Fibroblast of peridontal ligament (primary cell): ENCODE data around the gene GRIN2A.

ENCODE experiments used
- DNase-seq: peaks from one replicate; pipeline ENCODE4 v3.0.0-alpha.2; 2010; ENCODE audit errors: extremely low read depth

Gene GRIN2A

DNA sequence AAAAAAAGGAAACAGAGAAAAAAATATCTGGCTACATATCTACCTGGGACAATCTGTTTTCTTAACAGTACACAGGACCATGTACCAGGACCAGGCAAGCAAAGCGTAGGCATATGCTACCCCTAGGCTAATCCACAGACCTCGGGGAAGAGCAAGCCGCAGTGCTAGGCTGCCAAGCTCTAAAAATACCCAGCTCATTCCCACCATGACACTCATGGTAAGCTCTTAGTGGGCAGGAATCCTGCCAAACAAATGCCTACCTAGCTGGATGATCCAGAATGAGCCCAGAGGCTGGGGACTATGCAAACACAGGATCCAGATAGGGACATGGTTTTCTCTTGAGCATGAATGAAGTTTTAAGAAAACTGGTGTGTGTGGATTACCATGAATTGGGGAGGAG is 95.6 kb downstream of the GRIN2A start:
- no peak for DNase-seq

DNA sequence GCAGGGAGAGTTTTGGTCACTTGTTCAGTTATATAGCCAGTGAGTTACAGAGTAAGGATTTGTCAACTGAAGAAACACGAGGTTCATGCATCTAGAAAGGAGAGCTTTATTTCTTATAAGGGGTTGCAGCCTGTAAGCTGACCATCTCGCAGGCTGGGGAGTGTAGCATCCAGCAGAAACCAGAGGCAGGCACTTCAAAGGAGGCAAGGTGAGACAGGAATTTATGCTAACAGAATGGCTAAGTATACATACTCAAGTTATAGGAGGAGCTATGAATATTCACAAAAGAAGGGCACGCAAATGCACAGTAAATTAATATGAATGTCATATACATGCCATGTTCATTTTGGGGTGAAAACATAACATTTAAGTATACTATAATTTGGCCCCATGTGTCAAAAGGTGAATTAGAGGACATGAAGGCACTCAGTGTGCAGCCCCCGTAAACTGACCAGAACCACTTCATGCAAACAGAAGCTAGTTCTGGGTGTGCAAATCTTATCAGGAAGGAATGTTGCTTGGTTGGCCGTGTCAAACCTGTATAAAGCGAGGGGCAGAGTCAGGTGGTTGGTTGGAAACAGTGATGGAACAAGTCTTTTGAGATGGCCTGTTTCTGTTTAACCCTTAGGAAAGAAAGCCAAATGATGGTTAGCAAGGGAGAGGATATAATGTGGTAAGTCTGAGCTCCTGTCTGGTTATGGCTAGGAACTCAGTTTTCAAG is 97.0 kb downstream of the GRIN2A start:
- DNase-seq = no peak

DNA sequence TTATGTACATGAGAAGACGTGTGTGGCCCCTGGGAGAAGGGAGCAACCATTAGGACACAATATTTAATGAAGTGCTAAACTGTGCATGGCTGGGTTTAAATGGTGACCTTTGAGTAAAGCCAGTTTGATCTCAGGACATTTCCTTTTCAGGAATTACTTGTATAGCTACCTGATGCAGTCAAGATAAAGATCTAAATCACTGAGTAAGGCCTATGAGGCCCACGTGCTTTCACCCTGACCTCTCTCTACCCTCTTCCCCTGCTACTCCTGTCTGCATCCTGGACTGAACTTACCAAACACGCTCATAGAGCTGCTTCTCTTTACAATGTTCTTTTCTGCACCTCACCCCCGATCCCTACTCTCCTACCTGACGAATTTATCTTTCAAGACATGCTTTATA is 98.9 kb downstream of the GRIN2A start:
- no peak for DNase-seq

DNA sequence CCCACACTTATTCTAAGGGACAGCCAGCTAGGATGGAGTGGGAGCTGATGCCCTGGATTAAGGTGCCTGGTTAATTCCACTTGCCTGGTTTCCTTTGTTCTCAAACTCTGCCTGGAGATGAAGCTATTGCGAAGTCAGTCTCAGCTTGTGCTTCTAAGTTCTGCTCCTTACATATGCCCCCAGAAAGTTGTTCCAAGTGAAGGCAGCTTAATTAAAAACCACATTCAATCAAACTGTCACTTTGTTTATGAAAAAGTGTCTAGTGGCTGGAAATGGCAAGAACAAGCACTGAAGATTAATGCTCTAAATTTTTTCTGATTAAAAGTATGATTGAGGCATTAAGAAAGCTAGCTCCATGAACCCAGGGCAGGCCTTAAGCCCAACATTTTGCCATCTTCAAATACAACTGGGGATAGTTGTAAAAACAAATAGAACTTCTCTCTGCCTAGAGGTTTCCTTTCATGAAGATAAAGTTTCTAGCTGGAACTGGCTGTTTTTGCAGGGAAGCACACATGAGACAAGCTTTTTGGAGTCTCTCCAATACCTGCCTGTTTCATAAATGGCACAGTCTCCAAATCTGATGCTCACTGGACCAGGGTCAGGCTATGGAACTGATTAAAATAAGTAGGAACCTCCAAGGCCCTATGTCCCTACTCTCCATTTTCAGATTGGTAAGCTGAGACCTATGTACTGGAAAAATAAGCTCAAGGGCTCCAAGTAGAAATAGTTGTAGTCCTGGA is 100.9 kb downstream of the GRIN2A start:
- DNase-seq = peak; percentile 23

DNA sequence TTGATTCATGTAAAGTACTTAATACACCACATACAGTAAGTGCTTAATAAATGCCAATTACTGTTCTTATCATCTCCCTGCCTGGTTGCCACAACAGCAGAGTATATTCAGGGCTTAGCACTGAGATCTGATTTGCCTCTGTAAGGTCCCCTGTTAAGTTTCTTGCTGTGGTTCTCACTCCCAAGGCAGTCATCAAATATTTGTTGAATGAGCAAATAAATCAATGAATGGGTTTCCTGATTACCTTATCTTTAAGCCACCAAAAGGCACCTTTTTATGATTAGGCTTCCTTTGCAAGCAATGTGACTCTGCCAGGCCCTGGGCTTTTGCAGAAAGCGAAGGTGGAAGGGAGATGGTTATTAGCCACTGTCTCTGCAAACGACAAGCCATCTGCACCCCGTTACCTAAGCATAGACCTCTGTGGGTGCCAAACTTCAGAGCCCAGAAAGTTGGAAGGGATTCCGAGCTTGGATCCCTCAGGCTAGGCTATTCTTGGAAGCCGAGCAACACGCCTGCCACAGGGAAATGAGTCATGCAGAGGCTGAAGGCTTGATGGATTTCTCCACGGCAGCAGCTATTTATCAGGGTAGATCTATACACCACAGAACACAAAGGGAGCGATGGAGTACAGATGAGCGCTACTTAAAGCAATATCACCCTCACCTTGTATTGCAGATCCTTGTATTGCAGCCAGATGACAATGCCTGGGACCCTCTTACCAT is 102.0 kb downstream of the GRIN2A start:
- peak; percentile 83 for DNase-seq

DNA sequence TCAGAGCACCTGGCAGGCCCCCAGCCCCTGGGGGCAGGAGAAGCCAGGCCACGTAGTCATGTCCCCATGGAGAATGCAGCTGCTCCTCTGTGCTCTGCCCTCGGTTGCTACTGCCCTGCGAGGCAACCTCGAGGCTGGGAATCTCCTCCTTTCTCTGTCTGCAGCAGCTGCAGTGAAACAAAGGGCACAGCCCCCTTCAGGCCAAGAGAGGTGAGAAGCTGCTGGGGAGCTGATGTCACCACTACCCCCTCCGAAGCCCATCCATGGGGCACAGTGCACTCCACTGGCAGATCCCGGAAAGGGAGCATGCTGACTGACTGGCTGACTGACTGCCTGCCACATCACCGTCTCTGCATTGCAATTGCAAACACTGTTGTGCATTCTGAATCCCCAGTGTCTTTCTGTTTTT is 103.7 kb downstream of the GRIN2A start:
- no peak for DNase-seq

DNA sequence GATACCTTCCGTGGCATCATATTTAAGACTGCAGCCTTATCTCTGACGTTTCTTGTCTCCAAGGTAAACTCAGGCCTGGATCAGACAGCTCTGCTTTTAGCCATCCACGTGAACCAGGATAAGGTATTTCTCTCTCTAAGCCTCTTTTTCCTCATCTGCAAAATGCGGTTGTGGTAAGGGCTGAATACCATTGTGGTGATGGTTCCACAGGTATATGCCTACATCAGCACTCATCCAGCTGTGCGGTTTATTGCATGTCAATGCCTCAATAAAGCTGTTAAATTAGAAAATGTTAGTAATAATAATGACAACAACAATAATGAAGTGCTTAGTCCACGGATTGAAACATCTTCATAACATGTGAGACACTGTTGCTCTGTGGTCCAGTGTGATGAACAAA is 104.4 kb downstream of the GRIN2A start:
- no peak for DNase-seq

DNA sequence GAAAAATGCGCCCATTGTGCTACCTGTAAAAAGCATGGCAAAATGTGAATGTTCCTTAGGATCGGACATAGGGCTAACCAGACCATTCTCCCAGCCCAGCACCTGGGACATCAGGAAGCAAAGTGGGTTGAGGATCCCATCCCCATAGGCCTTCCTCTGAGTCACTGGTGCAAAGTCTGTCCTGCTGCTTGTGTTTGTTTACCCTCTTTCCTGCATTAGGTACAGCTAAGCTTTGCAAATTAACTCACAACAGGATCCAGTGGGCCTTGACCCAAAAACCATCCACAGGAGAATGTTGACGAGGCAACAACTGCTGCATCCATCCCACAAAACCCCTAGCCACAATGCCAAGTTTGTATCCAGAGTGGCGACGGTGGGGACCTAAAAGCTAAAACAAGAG is 106.2 kb downstream of the GRIN2A start:
- no peak for DNase-seq

DNA sequence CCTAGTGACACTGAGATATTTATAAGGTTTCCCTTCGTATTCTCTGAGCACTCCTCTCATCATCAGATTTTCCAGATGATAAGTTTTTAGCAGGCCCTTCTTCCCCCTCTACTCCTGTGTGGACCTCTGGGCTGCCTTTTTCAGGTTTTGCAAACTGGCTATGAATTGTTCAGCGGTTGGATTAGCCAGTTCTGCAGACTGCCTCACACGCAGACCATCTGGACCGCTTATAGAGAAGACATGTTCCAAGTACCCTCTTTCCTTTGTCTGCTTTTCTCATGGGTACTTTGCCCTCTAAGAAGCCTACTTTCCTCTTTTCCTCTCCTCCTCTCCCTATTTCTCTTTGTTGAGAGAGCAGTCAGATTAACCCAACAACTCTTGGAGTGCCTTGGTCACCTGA is 111.6 kb downstream of the GRIN2A start:
- DNase-seq = no peak

DNA sequence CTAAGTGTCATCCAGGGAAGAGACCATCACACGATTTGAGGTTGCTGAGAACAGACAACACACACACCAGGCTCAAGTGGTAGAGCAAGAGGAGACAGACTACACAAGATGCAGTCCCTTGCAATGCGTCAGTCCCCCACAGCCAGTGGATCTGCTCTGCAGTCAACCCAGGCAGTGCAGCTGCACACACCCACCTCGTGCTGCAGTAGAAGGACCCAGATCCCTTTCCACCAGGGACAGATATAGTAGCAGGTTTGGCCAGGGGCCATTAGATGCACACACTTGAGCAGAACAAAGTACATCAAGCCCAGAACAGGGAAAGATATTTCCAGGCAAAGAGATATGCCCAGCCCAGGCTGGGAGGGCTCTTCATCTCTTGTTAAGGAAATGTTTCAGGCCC is 112.9 kb downstream of the GRIN2A start:
- no peak for DNase-seq

DNA sequence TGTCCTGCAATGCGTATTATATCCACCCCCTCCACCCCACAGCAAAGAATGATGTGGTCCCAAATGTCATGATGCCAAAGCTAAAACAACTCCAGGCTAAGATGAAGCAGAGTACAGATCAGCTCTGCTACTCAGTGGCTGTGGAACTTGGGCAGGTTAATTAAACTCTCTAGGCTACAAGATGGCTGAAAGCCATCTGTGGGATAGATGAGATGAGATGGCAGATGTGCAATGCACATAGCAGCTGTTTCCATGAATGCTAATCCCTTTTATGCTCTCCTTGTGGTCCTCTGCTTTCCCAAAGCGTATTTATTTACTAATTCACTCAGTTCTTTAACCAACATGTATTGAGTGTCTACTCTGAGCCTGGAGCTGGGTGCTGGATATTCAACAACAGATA is 114.4 kb downstream of the GRIN2A start:
- DNase-seq = no peak

DNA sequence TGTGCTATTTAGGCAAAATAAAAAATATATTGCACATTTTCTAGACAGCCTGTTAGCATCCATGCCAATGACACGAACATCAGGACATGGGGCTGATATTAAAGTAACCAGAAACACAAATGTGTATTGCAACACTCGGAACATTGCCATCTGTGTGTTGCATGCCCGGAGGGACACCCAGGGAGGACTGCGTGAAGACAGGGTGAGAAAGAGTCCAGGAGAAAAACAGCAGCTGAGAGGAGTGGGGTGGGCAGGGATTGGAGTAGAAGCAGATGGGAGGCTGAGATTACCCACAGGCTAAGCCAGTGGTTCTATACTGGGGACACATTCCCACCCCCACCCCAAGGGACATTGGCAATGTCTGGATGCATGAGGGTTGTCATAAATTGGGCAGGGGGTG is 114.8 kb downstream of the GRIN2A start:
- no peak for DNase-seq

DNA sequence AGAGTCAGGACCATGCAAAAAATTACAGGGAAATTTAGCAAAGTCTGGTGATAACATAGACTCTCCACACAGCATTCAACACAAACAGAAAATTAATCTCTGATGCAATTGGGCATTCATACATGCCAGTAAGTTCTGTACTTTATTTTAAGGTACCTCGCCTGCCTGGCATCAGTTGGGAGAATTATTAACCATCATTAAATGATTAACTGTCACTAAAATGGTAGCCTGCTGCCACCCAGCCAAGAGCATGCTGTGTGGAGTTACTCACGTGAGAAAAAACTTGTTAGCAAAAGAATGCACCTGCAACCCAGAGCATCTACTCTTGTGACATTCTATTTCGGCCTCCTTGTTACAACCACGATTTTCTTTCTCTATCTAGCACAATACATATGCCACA is 117.2 kb downstream of the GRIN2A start:
- no peak for DNase-seq

DNA sequence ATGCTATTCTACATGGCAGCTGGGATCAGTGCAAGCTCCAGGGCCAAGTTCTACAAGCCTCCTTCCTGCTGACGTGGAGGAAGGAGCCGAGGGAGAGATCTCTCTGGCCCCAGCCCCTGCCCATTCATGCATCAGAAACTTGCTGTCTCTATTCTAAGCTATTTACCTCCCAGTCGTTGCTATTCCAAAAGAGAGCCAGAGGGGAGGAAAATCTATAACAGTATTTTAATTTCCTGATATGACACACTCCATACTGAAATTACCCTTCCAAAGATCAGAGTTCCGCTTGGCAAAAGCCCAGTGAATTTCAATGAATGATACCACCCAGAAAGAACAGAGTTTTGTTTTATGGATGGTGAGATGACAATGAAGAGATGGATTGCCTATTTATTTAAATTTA is 133.4 kb downstream of the GRIN2A start:
- no peak for DNase-seq

DNA sequence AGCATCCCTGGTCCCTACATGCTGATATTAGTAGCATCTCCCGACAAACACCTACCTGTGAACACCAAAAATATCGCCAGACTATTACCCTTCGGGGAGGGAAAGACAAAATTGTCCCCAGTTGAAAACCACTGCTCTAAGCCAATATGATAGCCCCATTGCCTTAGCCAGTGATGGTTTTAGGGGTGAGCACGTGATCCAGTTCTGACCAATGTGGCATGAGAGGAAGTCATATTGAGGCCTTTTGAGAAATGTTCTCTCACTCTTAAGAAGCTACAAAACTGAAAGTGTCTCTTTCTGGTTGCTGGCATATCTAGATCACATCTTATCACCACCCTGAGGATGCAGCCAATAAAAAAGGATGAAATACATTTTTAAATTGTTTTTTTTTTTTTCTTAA is 136.3 kb downstream of the GRIN2A start:
- DNase-seq = no peak

DNA sequence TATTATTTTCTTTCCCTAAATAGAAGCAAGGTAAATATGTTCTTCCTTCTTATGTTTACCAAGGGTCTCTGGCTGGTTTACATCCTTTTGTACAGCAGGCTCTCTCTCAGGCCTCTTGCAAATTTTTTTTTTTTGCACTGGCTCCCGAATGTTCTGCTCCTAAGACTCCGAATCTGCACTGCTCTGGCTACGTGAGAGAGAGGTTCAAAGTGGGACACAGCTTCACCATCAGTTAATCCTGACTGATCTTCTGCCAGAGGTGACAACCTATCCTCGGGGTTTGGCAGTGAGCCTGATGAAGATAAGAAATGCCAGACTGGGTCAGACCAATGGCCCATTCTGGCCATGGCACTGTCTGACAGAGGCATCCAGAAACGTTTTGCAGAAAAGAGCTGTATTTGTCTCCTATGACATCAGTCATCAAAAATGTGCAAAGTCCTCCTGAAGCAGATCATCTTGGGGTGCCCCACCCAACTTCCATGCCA is 136.9 kb downstream of the GRIN2A start:
- DNase-seq = no peak

DNA sequence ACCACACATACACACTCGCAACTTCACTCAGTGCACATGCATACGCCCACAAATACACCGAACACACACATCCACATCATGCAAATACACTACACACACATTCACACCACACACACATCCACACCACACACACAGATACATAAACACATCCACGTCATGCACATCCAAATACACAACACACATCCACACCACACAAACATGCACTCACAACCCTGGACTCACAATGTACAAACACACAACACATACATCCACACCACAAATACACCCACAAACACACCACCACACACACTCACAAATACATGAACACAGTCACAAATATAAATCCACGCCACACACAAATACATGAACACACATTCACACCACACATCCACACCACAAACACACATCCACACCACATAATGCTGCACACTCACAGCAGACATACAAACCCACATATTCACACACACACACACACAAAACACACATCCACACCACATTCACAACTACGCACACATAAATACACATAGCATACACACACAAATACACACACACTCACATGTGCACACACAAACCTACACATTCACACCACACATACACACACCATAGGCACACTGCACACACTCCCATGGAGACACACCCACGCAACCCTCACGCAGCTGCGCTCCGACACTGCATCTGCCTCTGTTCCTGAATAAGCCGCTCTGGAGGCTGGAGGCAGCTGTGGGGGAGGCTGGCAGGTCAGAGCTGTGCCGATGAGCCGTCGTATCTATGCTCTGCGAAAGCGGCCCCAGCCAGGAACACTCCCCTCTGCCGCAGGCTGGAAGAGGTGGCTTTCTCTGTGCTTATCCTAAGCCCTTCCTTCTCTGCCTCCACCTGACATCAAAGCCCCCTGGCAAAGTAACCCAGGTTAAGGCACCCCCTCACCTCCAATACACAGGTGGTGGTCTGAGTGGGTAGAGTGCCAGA is 141.8 kb downstream of the GRIN2A start:
- no peak for DNase-seq

DNA sequence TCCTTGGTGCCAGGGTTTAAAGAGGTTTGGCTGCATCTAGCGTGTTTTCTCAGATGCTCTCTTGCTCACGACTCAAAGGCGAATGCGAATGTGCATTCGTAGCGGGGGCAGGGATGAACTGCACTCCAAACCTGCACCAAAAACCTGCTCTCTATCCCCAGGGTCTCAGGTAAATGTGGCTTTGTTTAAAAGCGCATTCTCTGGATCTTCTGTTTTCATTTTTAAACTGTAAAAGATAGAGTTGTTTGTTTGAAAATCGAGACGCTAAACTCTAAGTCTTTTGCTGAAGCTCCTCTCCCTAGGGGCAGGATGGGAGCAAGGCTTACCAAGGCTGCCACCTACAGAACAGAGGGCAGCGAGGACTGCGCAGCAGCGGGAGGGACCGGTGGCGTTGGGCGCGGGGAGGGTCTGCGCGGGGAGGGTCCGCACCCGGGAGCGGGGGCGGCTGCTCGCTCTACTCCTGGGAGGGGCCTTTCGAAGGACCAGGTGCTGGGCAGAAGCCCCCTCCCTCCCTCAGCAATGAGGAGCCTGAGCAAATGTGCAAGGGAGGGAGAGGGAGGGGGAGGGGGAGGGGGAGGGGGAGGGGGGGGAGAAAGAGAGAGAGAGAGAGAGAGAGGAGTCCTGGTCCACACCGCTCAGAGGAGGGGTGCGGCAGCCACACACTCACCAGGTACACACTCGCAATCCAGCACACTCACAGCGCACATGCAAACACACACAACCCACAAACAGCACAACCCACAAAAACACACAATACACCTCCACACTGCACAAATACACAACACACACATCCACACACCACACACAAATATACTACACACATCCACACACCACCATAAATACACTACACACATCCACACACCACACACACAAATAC is 142.8 kb downstream of the GRIN2A start:
- peak; percentile 5 for DNase-seq

DNA sequence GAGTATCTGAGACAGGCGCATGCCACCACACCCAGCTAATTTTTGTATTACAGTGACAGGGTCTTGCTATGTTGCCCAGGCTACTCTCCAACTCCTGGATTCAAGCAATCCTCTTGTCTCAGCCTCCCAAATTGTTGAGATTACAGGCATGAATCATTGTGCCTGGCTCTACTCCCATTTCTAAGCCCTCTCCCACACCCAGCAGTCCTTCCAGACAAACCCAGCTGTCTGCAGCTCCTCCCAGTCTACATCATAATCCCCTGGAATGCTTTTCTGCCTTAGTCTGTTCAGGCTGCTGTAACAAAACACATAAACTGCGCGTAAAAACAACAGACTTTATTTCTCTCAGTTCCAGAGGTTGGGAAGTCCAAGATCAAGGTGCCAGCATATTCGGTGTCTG is 144.5 kb downstream of the GRIN2A start:
- peak; percentile 19 for DNase-seq

DNA sequence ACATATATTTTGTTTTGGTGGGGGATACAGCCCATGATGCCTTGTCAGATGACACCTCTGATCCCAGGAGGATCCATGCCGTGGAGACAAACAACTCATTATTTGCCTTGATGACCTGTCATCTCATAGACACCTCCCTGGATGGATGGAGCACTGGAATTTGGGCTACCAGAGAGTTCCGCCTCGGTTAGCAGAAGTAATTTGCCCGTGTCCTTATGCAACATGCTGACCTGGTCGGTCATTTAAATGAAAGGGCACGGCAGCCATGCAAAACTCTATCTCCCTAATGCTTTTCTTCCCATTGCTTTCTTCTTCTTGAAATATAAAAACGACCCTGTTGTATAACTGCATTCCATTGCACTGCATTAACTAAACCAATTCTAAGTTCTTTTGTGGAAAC is 145.3 kb downstream of the GRIN2A start:
- DNase-seq = no peak

DNA sequence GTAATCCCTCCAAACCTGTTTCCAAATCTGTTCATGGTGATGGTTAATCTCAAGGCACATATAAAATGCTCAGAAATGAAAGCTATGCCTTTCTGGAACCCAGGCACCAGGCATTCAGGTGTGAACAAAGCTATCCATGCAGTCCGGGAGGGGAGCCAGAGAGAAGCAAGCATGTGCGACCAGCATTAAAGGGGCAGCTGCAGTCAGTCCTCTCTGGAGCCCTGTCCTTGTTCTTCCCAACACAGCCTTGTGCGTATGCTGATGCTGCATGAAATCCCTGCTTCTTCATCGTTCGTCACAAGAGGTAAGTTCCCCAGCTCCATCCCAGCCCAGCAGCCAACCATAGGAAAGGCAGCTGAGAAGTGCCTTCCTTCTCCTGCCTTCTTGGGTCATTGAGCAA is 148.7 kb downstream of the GRIN2A start:
- no peak for DNase-seq
